Activated naive CD8-positive, alpha-beta T cell (primary cell): ENCODE results near the gene VEPH1.

Experiments
- H3K27ac Mint-ChIP-seq: one replicate; pipeline ENCODE4 v1.8.0; 2021; ENCODE audit warnings: mixed read lengths
- H3K27me3 Mint-ChIP-seq: one replicate; pipeline ENCODE4 v1.8.0; 2021; ENCODE audit warnings: mixed read lengths
- H3K36me3 Mint-ChIP-seq: one replicate; pipeline ENCODE4 v1.8.0; 2021; ENCODE audit warnings: mixed read lengths
- H3K4me1 Mint-ChIP-seq: one replicate; pipeline ENCODE4 v1.8.0; 2021; ENCODE audit warnings: low read depth, mixed read lengths
- H3K4me3 Mint-ChIP-seq: one replicate; pipeline ENCODE4 v1.8.0; 2021; ENCODE audit warnings: mild to moderate bottlenecking, mixed read lengths
- H3K9me3 Mint-ChIP-seq: one replicate; pipeline ENCODE4 v1.8.0; 2021; ENCODE audit warnings: low read depth, mixed read lengths

VEPH1 gene

DNA sequence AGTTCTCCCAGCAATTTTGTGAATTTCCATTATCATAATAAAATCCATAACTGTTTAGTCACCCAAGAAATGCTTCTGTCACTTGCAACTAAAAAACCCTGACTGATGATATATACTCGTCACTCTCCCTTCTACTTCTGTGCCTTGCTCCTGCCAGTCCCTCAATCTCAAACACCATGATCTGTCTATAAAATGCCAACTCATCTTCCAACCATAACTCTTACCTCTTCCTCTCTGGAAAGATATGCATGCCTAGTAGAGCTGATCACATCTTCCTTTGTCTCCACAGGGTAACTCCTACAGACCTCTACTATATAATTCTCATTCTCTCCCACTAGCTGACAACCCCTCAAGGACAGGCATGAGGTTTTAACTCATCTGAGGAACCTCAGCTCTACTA, 5.2 kb upstream of the VEPH1 start:
- no peaks in the 10 kb centered on the region for H3K36me3 Mint-ChIP-seq
- H3K4me1 Mint-ChIP-seq, result no peaks in the 10 kb centered on the region
- no peak overlapping the region for H3K27ac Mint-ChIP-seq
- no peak overlapping the region for H3K4me3 Mint-ChIP-seq
- H3K27me3 Mint-ChIP-seq, result peaks cover 12% of the 10 kb centered on the region
- no peaks in the 10 kb centered on the region for H3K9me3 Mint-ChIP-seq

GRCh38 chr3:157501863-157502262, 1.4 kb downstream of the VEPH1 start:
- no peaks in the 10 kb centered on the region for H3K36me3 Mint-ChIP-seq
- H3K9me3 Mint-ChIP-seq, result no peaks in the 10 kb centered on the region
- H3K4me1 Mint-ChIP-seq, result peaks cover 11% of the 10 kb centered on the region
- peaks cover 27% of the 10 kb centered on the region for H3K27me3 Mint-ChIP-seq
- no peak overlapping the region for H3K27ac Mint-ChIP-seq
- no peak overlapping the region for H3K4me3 Mint-ChIP-seq

- no peak overlapping the region for H3K27ac Mint-ChIP-seq
- H3K4me3 Mint-ChIP-seq, result no peak overlapping the region
- no peaks in the 10 kb centered on the region for H3K36me3 Mint-ChIP-seq
- H3K4me1 Mint-ChIP-seq, result peaks cover 11% of the 10 kb centered on the region
- no peaks in the 10 kb centered on the region for H3K9me3 Mint-ChIP-seq
- peaks cover 23% of the 10 kb centered on the region for H3K27me3 Mint-ChIP-seq
These were observed 3.0 kb downstream of the VEPH1 start for GRCh38 chr3:157500232-157500631.

- Mint-ChIP-seq H3K27ac (no peak overlapping the region), H3K4me3 (peak overlapping the region; percentile 8), H3K4me1 (peaks cover 11% of the 10 kb centered on the region), H3K27me3 (peaks cover 23% of the 10 kb centered on the region), H3K9me3 (no peaks in the 10 kb centered on the region), H3K36me3 (no peaks in the 10 kb centered on the region)
These were observed 3.8 kb downstream of the VEPH1 start for GRCh38 chr3:157499342-157499963.

DNA sequence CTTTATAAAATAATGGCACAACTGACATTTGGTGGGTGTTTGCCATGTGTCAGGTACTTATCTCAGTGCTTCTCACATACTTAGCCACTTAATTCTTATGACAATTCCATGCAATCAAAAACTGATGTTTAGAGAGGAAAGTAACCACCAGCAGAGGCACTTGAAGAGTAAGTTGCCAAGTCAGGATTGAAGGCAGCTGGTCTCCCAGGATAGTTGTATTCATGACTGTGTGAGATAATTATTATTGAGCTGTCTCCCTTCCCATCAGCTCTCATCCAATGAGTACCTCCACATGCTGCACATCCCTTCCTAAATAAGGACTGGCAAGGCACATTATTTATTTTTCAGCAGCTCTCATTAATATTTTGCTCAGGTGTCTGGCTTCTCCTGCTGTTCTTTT, 4.8 kb downstream of the VEPH1 start:
- Mint-ChIP-seq H3K9me3 (no peaks in the 10 kb centered on the region), H3K27me3 (peaks cover 30% of the 10 kb centered on the region)

DNA sequence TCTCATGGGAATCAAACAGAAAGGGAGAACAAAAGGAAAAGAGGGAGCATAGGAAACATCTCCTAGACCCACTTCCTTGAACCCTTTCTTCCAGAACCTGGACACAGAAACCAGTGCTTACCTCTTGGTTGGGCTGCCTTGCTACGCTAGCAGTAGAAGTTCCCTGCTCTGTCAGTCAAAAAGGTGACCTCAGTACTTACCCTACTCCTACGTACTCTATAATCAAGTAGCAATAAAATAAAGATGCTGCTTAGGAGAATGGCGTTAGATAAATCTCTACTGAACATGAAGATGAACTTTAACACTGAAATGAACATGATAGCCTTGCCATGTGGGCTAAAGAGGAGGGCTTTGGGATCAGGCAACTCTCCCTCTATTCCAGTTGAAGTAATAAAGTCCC, 7.4 kb downstream of the VEPH1 start:
- Mint-ChIP-seq H3K36me3 (no peaks in the 10 kb centered on the region), H3K27me3 (peaks cover 26% of the 10 kb centered on the region), H3K27ac (no peak overlapping the region), H3K9me3 (no peaks in the 10 kb centered on the region), H3K4me3 (no peak overlapping the region), H3K4me1 (peaks cover 11% of the 10 kb centered on the region)

More for the DNA sequence above, 4.8 kb downstream of the VEPH1 start:
- peaks cover 11% of the 10 kb centered on the region for H3K4me1 Mint-ChIP-seq
- no peak overlapping the region for H3K27ac Mint-ChIP-seq
- H3K4me3 Mint-ChIP-seq, result no peak overlapping the region
- no peaks in the 10 kb centered on the region for H3K36me3 Mint-ChIP-seq

GRCh38 chr3:157494581-157495281, 8.5 kb downstream of the VEPH1 start:
- no peak overlapping the region for H3K4me3 Mint-ChIP-seq
- H3K27ac Mint-ChIP-seq, result no peak overlapping the region
- H3K4me1 Mint-ChIP-seq, result peaks cover 5% of the 10 kb centered on the region
- no peaks in the 10 kb centered on the region for H3K9me3 Mint-ChIP-seq
- H3K36me3 Mint-ChIP-seq, result no peaks in the 10 kb centered on the region
- H3K27me3 Mint-ChIP-seq, result peaks cover 20% of the 10 kb centered on the region

GRCh38 chr3:157493627-157494550, 9.3 kb downstream of the VEPH1 start:
- H3K9me3 Mint-ChIP-seq, result no peaks in the 10 kb centered on the region
- H3K36me3 Mint-ChIP-seq, result no peaks in the 10 kb centered on the region
- peaks cover 23% of the 10 kb centered on the region for H3K27me3 Mint-ChIP-seq
- peaks cover 2% of the 10 kb centered on the region for H3K4me1 Mint-ChIP-seq
- H3K4me3 Mint-ChIP-seq, result no peak overlapping the region
- no peak overlapping the region for H3K27ac Mint-ChIP-seq

- Mint-ChIP-seq H3K4me3 (no peak overlapping the region), H3K36me3 (no peaks in the 10 kb centered on the region), H3K27me3 (peaks cover 13% of the 10 kb centered on the region), H3K9me3 (no peaks in the 10 kb centered on the region), H3K27ac (no peak overlapping the region), H3K4me1 (no peaks in the 10 kb centered on the region)
These were observed 12.1 kb downstream of the VEPH1 start for GRCh38 chr3:157491136-157491535.

DNA sequence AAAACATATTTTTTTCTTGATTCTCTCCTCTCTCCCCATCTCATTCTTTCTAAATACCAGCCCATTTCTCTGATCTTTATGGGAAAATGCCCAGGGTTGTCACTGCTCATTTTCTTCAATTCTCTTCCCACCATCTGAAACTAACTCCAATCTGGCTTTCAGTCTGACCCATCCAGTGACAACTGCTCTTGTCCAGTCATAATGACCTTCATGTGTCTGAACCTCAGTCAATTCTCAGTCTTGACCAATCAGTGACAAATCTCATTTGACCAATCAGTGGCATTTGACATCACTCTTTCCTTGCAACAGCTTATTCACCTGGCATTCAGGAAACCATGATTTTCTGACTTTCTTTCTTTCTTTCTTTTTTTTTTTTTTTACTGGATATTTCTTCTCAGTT, 15.1 kb downstream of the VEPH1 start:
- Mint-ChIP-seq H3K4me3 (no peak overlapping the region), H3K36me3 (no peaks in the 10 kb centered on the region), H3K9me3 (no peaks in the 10 kb centered on the region), H3K27me3 (peaks cover 10% of the 10 kb centered on the region), H3K4me1 (no peaks in the 10 kb centered on the region), H3K27ac (no peak overlapping the region)

GRCh38 chr3:157487339-157487738, 15.9 kb downstream of the VEPH1 start:
- no peaks in the 10 kb centered on the region for H3K4me1 Mint-ChIP-seq
- no peak overlapping the region for H3K27ac Mint-ChIP-seq
- H3K27me3 Mint-ChIP-seq, result peaks cover 16% of the 10 kb centered on the region
- H3K9me3 Mint-ChIP-seq, result no peaks in the 10 kb centered on the region
- no peaks in the 10 kb centered on the region for H3K36me3 Mint-ChIP-seq
- no peak overlapping the region for H3K4me3 Mint-ChIP-seq

DNA sequence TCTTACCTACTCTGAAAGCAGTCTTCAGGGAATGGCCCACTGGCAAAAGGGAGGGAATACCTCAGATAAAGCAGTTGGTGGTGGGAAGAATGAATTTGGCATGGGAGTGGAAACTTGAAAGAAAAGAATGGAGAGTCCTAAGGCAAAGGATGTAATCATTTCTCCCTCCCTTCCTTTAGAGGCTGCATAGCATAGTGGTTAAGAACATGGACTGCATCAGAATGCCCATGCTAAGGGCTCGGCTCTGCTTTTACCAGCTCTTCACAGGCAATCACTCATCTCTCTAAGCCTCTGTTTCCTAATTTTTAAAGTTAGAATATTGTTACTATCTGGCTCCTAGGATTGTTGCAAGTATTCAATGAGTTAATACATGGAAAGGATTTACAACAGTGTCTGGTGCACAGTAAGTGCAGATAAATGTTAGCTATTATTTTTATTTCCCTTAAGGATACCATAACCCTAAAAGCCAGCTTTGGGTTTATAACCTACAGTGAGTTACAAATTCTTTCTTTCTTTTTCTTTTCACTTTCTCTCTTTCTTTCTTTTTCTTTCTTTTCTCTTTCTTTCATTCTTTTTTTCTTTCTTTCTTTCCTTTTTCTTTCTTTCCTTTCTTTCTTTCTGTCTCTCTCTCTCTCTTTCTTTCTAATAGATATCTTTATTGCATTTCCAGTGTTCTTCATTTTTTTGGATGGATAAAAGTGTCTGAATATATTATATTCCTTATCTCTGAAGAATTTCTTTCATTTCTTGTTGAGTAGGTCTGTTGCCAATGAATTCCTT, 23.6 kb downstream of the VEPH1 start:
- Mint-ChIP-seq H3K4me3 (no peak overlapping the region), H3K27me3 (peaks cover 14% of the 10 kb centered on the region), H3K4me1 (no peaks in the 10 kb centered on the region), H3K9me3 (no peaks in the 10 kb centered on the region), H3K27ac (no peak overlapping the region), H3K36me3 (no peaks in the 10 kb centered on the region)

GRCh38 chr3:157477441-157477840, 25.8 kb downstream of the VEPH1 start:
- Mint-ChIP-seq H3K27me3 (peaks cover 3% of the 10 kb centered on the region), H3K9me3 (no peaks in the 10 kb centered on the region), H3K27ac (no peak overlapping the region), H3K4me3 (no peak overlapping the region), H3K4me1 (no peaks in the 10 kb centered on the region), H3K36me3 (no peaks in the 10 kb centered on the region)

- H3K9me3 Mint-ChIP-seq, result no peaks in the 10 kb centered on the region
- H3K27me3 Mint-ChIP-seq, result peaks cover 3% of the 10 kb centered on the region
- no peaks in the 10 kb centered on the region for H3K4me1 Mint-ChIP-seq
- H3K4me3 Mint-ChIP-seq, result no peak overlapping the region
- no peak overlapping the region for H3K27ac Mint-ChIP-seq
- H3K36me3 Mint-ChIP-seq, result no peaks in the 10 kb centered on the region
These were observed 27.2 kb downstream of the VEPH1 start for GRCh38 chr3:157475921-157476414.
